ACC112 (cell line): Measurements from ENCODE around the gene ITGA2.
A peak's percentile ranks its signal among the peaks of the same experiment; 100 is the strongest.

ENCODE experiments used
- H2AFZ ChIP-seq: fragments of 200-600 bp; sonication (generic); one replicate; pipeline ENCODE4 v1.6.0; 2017; ENCODE audit warnings: antibody characterized with exemption, low read length; ENCODE audit not compliant: unreplicated experiment
- H3K27ac ChIP-seq: fragments of 200-600 bp; sonication (generic); 2 replicates; pipeline ENCODE4 v1.5.1; 2014; ENCODE audit warnings: low read depth, mild to moderate bottlenecking, antibody characterized with exemption, low read length, moderate library complexity
- H3K27me3 ChIP-seq: fragments of 200-600 bp; sonication (generic); 2 replicates; pipeline ENCODE4 v1.6.1; 2014; ENCODE audit warnings: mild to moderate bottlenecking, antibody characterized with exemption, low read length, moderate library complexity, mixed read lengths; ENCODE audit not compliant: insufficient read depth
- H3K36me3 ChIP-seq: fragments of 200-600 bp; sonication (generic); 2 replicates; pipeline ENCODE4 v1.6.1; 2016; ENCODE audit warnings: mild to moderate bottlenecking, antibody characterized with exemption, low read length, moderate library complexity, mixed read lengths; ENCODE audit not compliant: insufficient read depth
- H3K4me1 ChIP-seq: fragments of 200-600 bp; sonication (generic); one replicate; pipeline ENCODE4 v1.6.1; 2016; ENCODE audit warnings: low read length, mixed read lengths; ENCODE audit not compliant: insufficient read depth, unreplicated experiment, control insufficient read depth
- H3K4me3 ChIP-seq: fragments of 200-600 bp; sonication (generic); 2 replicates; pipeline ENCODE4 v1.5.1; 2014; ENCODE audit warnings: mild to moderate bottlenecking, low read depth, low read length
- H3K79me2 ChIP-seq: fragments of 200-600 bp; sonication (generic); one replicate; pipeline ENCODE4 v1.6.0; 2016; ENCODE audit warnings: low read length; ENCODE audit not compliant: control insufficient read depth, unreplicated experiment, insufficient read depth

The ITGA2 gene

DNA sequence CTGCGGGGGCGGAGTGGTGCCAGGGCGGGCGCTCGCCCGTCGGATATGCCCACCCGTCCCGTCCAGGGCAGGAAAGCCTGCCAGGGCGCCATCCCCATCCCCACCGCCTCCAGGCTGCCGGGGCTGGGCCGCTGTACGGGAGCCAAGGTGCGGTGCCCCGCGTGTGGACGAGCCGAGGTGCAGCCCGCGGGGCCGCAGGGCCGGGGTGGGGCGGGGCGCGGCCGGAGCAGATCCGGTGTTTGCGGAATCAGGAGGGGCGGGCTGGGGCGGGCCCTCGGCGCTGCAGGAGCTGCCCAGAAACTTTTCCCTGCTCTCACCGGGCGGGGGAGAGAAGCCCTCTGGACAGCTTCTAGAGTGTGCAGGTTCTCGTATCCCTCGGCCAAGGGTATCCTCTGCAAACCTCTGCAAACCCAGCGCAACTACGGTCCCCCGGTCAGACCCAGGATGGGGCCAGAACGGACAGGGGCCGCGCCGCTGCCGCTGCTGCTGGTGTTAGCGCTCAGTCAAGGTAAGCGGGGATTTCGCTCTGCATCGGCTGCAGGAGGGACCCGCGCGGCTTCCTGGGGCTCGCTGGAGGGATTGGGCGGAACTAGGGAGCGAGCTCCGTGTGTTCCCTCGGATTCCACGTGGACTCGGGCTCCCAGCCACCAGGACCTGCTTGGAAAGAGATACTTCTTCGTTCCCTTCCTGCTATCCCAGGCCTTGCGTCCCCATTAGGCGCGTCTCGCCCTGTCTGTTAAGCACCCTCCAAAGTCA is at the start of gene ITGA2:
ITGA2 (plus strand) TSS at position 328 of the 756 bp plus-strand sequence; CDS start at position 445, 117 bp downstream.
- H3K27me3 ChIP-seq: no peaks in the 10 kb centered on the region
- H3K79me2 ChIP-seq: peaks cover 47% of the 10 kb centered on the region
- H3K4me3 ChIP-seq: peak within 1 kb of the TSS; percentile 75
- H3K27ac ChIP-seq: peak within 1 kb of the TSS; percentile 54
- peak within 1 kb of the TSS; percentile 75 for H2AFZ ChIP-seq
- H3K4me1 ChIP-seq: peaks cover 33% of the 10 kb centered on the region
- H3K36me3 ChIP-seq: peaks cover 15% of the 10 kb centered on the region; the same call in 1 of the 2 replicates

DNA sequence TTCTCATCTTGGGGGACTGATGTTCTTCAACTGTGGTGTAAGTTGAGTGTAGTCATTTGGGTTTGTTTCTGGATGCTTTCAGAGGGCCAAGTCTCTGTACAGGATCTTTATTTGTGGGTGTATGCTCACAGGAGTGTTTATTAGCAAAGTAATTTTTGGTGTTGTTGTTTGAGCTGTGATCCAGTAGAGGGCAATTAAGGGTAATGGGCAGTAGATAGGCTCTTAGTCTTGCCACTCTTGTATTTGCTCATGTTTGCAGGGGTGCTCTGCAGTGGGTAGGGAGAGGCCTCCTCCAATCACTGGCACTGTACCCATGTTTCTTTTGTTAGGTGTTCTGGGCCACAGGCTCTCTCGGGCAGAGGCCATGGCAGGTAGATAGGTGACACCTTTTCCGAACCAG is 45.9 kb upstream of the ITGA2 start:
- H3K79me2 ChIP-seq: no peaks in the 10 kb centered on the region
- H3K27me3 ChIP-seq: no peaks in the 10 kb centered on the region
- H3K4me1 ChIP-seq: peaks cover 25% of the 10 kb centered on the region
- H3K4me3 ChIP-seq: no peak overlapping the region
- no peak overlapping the region for H3K27ac ChIP-seq
- no peak overlapping the region for H2AFZ ChIP-seq
- no peaks in the 10 kb centered on the region for H3K36me3 ChIP-seq

DNA sequence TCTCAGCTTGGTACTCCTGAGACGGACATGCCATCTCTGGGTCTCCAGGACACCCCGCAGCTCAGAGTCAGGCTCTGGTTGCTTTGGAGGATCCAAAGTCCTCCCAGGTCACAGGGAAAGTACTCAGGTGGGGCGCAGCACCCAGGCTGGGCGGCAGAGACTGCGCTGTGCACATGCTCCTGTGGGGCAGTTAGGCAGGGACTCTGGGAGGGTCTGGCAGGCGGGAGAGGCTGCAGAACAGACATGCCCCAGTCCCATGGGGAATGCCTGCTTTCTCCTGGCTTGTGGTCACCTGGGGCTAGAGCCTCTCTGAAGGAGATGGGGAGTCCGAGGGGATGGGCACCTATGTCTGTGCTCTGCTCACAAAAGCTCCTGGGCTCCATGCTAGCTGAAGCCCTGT is 45.3 kb upstream of the ITGA2 start:
- peaks cover 28% of the 10 kb centered on the region for H3K4me1 ChIP-seq
- H3K27ac ChIP-seq: no peak overlapping the region
- no peaks in the 10 kb centered on the region for H3K79me2 ChIP-seq
- no peaks in the 10 kb centered on the region for H3K27me3 ChIP-seq
- H3K4me3 ChIP-seq: no peak overlapping the region
- no peaks in the 10 kb centered on the region for H3K36me3 ChIP-seq
- H2AFZ ChIP-seq: no peak overlapping the region

DNA sequence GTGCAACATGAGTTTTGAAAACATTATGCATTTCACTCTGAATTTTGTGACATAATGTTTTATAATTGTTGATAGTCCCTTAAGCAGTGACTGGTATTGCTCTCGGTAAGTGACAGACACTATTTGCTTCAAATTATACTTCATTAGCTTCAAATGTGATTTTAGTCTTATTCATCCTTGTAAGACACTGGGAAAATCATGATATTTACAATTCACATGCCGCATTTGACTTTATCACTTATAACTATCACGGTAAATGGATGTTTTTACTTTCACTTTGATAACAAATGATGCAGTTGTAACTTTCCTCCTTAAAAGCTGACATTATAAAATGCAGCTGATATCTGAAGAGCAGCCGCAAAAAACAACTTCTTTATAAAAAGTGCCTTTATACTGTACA is 44.1 kb upstream of the ITGA2 start:
- H3K4me3 ChIP-seq: peak overlapping the region; percentile 85
- peaks cover 39% of the 10 kb centered on the region for H3K4me1 ChIP-seq
- no peaks in the 10 kb centered on the region for H3K36me3 ChIP-seq
- H3K79me2 ChIP-seq: no peaks in the 10 kb centered on the region
- peak overlapping the region; percentile 43 for H3K27ac ChIP-seq
- no peaks in the 10 kb centered on the region for H3K27me3 ChIP-seq
- H2AFZ ChIP-seq: peak overlapping the region; percentile 95

DNA sequence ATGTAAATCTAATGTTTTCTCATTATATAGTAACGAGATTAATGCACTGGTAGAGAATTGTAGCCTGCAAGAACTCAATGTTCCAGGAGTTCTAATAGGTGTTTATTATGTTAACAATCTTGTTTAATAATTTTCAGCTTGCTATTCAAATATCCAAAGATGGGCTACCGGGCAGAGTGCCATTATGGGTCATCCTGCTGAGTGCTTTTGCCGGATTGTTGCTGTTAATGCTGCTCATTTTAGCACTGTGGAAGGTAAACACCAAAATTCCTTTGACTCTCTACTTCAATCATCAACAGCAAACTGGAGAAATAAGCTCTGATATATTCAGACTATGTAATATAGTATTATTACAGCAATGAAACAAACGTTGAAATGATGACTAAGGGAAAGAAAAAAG is 41.9 kb upstream of the ITGA2 start:
- H3K4me1 ChIP-seq: peaks cover 39% of the 10 kb centered on the region
- peak overlapping the region; percentile 88 for H3K27ac ChIP-seq

DNA sequence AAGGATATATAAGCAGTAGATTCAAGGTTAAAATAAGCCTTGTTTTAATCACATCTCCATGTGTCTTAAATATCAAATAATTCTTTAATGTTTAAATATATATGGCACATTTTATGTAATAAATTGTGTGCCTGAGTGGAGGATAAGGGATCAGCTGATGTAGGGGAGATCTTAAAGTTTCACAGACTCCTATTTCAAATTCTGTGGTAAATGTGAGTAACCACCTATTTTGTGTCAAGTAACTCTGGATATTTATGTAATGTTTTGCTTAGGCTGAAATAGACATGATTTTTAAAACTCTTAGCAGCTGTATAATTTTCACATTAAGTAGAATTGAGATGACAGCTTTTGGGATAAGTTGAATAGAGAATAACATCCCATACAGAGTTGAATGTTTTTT is 41.3 kb upstream of the ITGA2 start:
- Histone ChIP-seq H2AFZ (no peak overlapping the region), H3K4me1 (peaks cover 39% of the 10 kb centered on the region), H3K79me2 (no peaks in the 10 kb centered on the region), H3K4me3 (0 out of 2 replicates have a peak overlapping the region, but pooled peaks have one; percentile 13), H3K36me3 (no peaks in the 10 kb centered on the region), H3K27ac (peak overlapping the region; percentile 88), H3K27me3 (no peaks in the 10 kb centered on the region)

More for the DNA sequence above, 41.9 kb upstream of the ITGA2 start:
- H2AFZ ChIP-seq: peak overlapping the region; percentile 55
- no peaks in the 10 kb centered on the region for H3K27me3 ChIP-seq
- no peaks in the 10 kb centered on the region for H3K79me2 ChIP-seq
- no peaks in the 10 kb centered on the region for H3K36me3 ChIP-seq
- peak overlapping the region; percentile 43; the same call in 1 of the 2 replicates for H3K4me3 ChIP-seq

DNA sequence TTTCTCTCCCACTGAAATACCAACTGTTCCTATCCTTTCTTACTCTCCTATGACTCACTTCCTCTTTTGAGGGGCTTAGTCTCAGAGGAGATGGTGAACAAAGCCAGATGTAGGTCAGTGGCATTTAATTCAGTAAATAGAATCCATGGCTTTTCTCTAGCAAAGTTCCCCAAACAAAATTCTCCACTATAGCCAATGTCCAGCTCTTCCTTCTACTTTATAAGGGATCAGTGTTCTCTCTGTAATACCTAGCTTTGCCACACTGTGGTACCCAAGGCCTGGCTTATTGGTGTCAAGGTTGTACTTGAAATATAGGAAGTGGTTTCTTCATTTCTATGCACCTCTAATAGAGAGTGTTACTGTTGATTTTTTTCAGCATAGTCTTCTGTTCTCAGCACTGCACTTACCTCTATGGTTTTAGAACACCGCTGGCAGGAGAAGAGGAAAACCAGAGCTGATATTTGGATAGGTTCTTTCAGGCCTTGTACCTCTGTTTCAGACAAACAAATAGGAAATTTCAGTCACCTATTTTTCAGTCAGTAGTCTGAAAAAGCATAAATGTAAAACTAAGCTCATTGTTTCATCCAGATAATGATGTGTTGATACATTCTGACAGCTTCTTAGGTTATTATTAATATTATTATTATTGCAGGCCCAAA is 40.6 kb upstream of the ITGA2 start:
- Histone ChIP-seq H3K4me3 (no peak overlapping the region), H3K79me2 (no peaks in the 10 kb centered on the region), H3K4me1 (peaks cover 39% of the 10 kb centered on the region), H3K27ac (peak overlapping the region; percentile 88), H2AFZ (peak overlapping the region; percentile 8), H3K36me3 (no peaks in the 10 kb centered on the region), H3K27me3 (no peaks in the 10 kb centered on the region)

DNA sequence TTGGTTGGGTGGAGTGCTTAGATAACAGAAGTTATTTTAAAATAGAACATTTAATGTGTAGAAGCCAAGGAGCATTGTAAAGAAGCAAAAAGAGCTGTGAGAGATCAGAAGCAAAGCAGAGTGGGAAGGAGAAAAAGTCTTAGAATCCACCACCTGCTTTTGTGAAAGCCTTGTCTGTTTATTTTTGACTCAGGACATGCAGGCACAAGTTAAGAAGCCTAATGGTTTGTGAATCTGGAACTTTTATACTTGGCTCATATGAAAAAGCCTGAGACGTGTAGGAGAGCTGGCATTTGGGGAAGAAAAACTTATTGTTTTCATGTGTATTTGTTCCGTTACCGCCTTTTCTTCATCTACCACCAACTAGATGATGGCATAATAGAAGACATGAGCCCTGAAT is 38.5 kb upstream of the ITGA2 start:
- no peak overlapping the region for H2AFZ ChIP-seq
- no peaks in the 10 kb centered on the region for H3K79me2 ChIP-seq
- no peaks in the 10 kb centered on the region for H3K27me3 ChIP-seq
- H3K36me3 ChIP-seq: no peaks in the 10 kb centered on the region
- H3K4me3 ChIP-seq: no peak overlapping the region
- H3K4me1 ChIP-seq: peaks cover 34% of the 10 kb centered on the region
- no peak overlapping the region for H3K27ac ChIP-seq

DNA sequence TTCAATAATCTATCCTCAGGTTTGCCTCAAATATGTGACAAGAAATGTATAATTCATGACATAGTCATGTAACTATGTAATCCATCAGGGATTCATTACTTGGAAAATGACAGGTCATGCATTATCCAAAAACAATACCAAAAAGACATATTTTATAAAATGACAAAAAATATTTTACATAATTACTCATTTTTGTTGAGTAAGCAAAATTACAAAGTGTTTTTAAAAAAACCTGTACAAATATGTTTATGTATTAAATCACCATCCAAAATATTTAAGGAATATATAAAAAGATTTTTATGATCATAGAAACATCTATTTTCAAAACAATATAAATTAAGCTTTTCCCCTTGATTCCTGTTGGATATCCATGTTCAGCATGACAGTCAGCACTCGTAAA is 36.7 kb upstream of the ITGA2 start:
- Histone ChIP-seq H3K27me3 (no peaks in the 10 kb centered on the region), H3K27ac (no peak overlapping the region), H2AFZ (no peak overlapping the region), H3K36me3 (no peaks in the 10 kb centered on the region), H3K79me2 (no peaks in the 10 kb centered on the region), H3K4me1 (peaks cover 23% of the 10 kb centered on the region), H3K4me3 (no peak overlapping the region)

DNA sequence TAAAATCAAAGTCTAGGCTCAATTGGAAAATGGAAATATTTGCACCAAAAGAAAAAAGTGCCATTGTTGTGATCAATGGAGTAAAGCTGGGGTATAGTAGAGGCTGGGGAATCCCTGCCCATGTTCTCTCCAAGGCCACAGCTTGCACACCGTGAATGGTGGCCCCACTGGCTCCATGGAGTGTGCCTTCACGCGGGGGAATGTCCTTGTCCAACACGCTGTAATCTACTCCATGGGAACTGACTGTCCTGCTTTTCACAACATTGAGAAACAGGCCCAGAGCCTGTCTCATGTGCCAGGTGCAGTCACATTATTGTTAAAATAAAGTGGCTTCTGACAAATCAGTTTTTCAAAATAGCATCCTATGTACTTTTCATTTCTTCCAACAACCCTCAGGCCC is 33.1 kb upstream of the ITGA2 start:
- Histone ChIP-seq H3K4me3 (no peak overlapping the region), H3K27ac (no peak overlapping the region), H2AFZ (no peak overlapping the region), H3K36me3 (no peaks in the 10 kb centered on the region; the same call in 1 of the 2 replicates), H3K79me2 (no peaks in the 10 kb centered on the region), H3K4me1 (peaks cover 4% of the 10 kb centered on the region), H3K27me3 (no peaks in the 10 kb centered on the region)
